SH-SY5Y (cell line): Measurements from ENCODE around the gene RTN4IP1.

Experiments
- GATA2 ChIP-seq: IDR thresholded peaks from 2 replicates; pipeline ENCODE4 v1.6.1; 2011; ENCODE audit warnings: mild to moderate bottlenecking, low read depth, low read length
- GATA3 ChIP-seq: IDR thresholded peaks from 2 replicates; pipeline ENCODE4 v1.6.1; 2011; ENCODE audit warnings: low read depth, mild to moderate bottlenecking, low read length, moderate library complexity

RTN4IP1 gene

DNA sequence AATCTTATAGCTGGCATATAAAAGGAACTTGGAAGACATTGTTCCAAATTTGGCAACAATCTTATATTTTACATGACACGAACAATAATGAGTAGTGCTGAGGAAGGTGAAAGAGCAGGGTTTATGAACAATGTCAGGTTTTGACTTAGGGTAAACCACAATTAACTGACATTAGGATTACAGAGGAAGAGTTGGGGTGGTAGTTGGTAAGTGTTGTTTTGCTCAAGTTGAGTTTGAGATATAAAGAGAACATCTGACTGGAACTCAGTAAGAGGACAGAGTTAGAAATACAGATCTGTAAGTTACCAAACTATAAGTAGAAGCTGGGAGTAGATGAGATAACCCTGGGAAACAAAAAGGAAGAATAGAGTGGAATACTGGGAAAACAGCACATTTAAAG is 15.1 kb downstream of the RTN4IP1 start:
- no peak for TF ChIP-seq GATA2
- TF ChIP-seq GATA3: no peak

DNA sequence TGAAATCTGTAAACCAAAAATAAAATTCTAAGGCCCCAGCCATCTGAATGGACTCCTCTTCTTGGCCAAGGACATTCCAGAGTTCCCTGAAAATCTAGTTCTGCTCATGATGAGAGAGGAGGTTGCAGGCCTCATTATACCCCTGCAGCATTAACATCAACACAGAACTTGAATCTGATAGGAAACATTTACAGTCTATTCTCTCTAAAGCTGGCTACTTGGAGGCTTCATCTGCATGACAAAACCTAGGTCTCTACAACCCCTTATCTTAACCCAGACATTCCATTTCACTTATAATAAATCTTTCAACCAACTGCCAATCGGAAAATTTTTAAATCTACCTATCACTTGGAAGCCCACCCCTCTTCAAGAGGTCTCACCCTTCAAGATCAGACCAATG is 15.7 kb downstream of the RTN4IP1 start:
- no peak for TF ChIP-seq GATA2

DNA sequence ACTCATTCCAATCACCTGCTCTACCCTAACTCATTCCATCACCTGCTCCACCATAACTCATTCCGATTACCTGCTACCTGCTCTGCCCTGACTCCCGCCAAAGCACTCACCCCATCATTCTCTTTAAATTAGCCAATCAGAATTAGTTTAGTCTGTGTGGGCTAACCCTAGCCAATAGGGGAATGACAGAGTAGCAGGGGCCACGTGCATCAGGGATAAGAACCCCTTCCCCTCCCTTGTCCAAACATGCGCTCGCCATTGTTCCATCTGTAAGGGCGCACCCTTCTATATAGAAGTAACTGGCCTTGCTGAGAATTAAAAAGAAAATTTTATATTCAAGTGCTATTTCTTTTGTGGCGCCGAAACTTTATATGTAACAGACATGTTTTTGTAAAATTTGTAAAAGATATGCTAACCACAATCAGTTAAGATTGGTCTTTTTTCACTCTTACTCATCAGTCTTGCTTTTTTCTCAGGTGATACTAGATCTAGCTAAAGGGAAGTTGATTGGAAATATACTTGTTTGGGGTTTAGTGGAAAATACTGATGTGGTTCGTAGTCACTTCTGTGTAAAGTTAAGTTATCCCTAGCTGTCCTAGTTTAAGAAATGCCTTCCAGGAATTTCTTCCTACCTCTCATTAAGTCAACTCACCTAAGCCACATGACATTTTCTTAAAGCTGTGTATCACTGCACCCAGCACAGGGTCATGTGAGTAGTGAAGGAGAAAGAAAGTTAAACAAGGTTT is 16.5 kb downstream of the RTN4IP1 start:
- TF ChIP-seq GATA3 (no peak), GATA2 (no peak)

DNA sequence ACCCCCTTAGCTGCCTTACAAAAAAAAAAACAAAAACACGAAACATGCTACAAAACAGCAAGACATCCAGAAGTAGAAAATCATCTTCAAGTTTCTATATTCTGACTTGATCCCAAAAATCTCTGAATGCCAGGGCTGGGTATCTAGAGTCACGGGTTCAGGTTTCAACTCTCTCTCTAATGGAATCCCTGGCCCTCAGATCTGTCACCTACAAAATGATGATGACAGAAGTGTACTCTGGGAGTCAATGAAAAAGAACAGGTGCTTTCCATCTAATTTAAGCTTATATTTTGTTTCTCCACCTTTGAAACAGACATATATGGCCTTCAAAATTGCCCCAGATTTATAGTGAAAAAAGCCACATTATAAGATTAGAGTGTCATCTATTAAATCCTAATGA is 18.3 kb downstream of the RTN4IP1 start:
- TF ChIP-seq GATA3 (no peak), GATA2 (no peak)

DNA sequence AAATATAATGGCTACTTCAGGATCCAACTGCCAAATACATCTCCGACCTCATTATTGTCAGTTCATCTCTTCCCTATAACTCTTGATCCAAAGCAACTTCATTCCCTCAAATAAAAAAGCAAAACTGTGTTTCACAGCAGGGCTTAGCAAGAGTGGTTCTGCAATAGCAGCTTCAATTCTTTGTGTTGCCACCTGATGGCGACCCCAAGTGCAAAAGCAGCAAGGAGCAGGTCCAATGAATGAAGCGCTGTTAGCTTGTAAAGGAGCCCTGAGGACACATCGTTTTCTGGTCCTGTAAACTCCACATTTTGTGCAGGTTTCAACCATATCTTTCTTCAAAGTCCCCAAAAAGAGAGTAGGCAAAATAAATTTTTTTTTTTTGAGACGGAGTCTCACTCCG is 19.6 kb downstream of the RTN4IP1 start:
- no peak for TF ChIP-seq GATA3
- TF ChIP-seq GATA2: no peak

DNA sequence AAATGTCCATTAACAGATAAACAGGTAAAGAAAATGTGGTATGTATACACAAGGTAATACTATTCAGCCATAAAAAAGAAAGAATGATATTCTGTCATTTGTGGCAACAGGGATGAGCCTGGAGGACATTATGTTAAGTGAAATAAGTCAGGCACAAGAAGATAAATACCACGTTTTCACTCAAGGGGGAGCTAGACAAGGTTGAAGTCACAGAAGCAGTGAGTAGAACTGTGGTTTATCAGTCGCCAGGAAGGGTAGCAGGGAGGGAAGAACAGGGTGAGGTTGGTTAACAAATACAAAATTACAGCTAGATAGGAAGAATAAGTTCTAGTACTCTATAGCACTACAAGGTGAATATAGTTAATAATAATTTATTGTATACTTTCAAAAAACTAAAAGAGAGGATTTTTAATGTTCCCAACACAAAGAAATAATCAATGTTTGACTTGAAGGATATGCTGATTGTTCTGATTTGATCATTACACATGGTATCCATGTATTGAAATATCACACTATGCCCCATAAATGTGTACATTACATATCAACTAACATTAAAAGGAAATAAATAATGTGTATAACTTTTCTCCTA is 21.1 kb downstream of the RTN4IP1 start:
- TF ChIP-seq GATA2 (no peak), GATA3 (no peak)

DNA sequence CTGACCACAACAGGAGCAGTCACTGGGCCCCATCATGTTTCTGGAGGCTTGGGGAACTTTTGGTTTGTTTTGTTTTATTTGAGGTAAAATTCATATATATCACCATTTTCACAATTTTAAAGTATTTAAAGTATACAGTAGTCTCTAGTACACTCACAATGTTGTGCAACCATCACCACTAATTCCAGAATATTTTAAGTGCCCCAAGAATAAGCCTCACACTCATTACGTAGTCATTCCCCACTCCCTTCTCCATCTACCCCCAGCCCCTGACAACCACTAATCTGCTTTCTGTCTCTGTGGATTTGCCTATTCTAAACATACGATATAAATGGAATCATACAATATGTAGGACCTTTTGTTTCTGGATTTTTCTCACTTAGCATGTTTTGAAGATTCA is 29.0 kb downstream of the RTN4IP1 start:
- TF ChIP-seq GATA3: no peak
- TF ChIP-seq GATA2: no peak

DNA sequence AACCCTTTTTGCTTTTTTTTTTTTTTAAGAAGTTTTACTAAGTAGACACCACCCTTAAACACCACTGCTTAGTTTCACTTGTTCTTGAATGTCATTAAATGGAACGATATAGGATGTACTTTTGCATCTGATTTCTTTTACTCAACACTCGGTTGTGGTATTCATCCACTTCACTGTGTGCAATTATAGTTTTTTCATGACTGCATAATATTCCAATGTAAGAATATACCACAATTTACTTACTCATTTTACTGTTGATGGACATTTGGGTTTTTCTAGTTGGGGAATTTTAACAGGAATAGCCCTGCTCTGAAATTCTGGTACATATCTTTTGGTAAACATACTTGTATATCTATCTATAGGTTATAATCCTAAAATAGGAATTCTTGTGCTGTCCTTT is 29.9 kb downstream of the RTN4IP1 start:
- TF ChIP-seq GATA3: no peak

DNA sequence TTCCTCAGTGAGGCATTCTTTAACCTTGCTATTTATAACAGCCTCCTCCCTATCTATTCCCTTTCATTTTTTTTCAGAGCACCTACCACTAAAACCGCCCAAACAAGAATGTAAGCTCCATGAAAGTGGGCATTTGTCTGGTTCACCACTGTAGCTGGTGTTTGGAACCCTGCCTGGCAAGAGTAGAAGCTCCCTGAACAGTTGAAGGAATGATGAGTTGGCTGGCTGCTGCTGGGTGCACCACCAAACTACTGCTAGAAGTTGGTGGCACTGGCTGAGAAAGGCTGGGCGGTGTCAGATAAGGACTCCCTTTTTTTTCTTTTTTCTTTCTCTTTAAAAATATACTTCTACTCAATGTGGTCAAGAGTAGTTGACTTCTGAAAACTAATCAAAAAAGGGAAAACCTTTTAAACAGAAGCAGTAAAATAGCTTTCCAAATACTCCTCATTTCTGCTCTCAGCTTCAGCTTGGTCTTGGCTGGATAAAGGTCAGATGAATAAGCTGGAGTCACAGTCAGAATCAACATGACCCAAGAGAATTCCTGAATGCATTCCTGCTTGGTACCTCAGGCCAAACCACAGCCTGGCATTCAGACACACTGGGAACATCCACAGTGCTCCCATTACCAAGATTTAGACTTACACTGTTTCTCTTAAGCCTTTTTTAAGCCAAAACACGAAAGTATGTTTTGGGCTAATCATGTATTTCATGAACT is 38.0 kb downstream of the RTN4IP1 start:
- no peak for TF ChIP-seq GATA2
- TF ChIP-seq GATA3: no peak

DNA sequence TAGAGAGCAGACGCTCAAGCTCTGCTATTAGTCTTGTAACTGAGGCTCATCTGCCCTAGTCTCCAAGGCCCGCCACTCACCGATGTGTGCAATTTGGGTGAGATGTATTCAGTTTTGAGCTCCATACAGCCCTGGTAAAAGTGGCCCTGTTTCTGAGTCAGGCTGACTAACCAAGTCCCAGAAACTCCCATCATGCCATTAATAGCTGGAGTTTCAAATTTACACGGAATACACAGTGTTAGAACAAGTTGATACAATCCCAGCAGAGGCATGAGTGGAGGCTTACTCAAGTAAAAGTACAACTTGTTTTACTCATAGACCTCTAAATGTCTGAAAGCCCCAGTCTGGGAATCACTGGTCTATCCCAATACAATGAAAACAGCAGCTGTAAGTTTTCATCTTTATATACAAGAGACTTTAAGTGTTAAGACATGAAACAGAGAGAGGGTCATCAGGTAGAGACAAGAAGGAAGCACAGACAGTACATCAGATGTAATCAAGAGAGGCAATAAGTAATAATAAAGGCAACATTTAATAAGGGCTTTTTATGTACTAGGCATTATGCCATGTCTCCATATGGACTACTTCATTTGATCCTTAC is 42.4 kb downstream of the RTN4IP1 start:
- TF ChIP-seq GATA2 (no peak), GATA3 (no peak)

DNA sequence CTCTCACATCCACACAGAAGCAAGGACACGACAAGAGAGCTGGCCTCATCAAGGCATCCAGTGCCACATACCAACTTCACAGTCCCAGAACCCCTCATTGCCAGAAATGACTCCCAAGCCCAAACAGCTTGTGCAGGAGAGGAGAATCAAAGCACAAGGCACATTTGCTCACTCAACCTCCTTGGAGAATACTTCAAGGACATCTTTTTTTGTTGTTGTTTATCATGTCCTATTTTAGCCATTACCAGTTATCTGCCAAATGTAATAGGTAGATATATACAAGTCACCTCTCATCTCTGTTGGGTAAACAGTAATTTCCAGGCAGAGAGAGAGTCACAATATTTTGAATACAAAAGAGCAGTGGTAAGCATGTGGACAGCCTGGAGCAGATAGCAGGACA is 47.8 kb downstream of the RTN4IP1 start:
- TF ChIP-seq GATA3 (no peak), GATA2 (no peak)

DNA sequence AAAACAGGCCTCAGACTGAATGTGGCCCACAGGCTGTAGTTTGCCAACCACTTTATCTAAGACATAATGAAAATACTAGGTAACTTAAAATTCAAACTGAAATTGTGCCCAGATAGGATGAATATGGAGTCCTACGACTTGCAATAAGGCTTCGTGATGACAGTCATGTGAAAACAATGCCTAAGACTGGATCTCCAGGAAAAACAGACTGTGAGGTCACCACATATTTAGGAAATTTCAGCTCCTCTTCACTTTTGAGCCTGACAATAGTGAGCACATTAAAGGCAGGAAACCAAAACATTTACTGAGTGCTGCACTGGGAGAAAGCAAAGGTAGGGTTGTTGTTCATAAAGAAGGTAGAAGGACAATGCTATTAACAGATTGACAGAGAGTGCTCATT is 50.0 kb downstream of the RTN4IP1 start:
- TF ChIP-seq GATA2 (no peak), GATA3 (no peak)

DNA sequence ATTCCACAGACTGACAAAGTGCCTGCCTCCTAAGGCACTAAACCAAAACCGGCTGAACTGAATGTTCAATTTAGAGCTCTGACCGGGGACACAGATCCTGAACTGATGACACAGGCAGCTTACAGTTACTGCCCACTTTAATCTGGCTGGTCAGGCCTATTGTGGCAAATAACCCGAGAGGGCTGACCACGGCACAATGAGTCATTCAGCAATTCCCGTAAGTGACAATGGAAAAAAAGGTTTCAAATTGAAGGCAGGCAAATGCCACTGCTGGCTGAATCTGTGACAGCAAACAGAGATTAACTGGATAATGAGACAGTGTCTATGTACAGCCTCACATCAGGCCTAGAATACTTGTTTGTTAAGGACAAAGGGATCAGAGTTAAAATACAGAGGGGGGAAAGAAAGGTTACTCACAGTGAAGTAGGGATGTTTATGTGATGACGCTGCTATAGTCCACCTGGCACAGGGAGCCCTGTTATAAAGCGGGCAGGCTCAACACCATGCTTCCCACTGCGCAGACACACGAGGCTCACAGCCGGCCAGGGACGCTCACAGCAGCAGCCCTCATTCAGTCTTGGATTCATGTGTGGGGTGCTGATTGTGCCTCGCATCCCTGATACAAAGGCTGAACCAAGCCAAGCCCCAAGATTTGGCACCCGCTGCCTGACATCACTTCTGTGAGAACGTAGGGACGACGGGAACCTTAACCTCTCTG is 54.4 kb downstream of the RTN4IP1 start:
- no peak for TF ChIP-seq GATA2
- TF ChIP-seq GATA3: no peak
